Neuronal stem cell (in vitro differentiated cells): Measurements from ENCODE around the gene CRCP.

Experiments
- DNase-seq: peaks from one replicate; pipeline ENCODE4 v3.0.0-alpha.2; 2013; ENCODE audit warnings: low spot score
- H2AFZ ChIP-seq: one replicate; pipeline ENCODE4 v1.6.1; 2013; ENCODE audit warnings: mild to moderate bottlenecking, low read length, inconsistent platforms
- H2AK5ac ChIP-seq: 2 replicates; pipeline ENCODE4 v1.6.1; 2013; ENCODE audit warnings: low read depth, mild to moderate bottlenecking, inconsistent platforms, low read length, moderate library complexity, mixed read lengths
- H2BK120ac ChIP-seq: 2 replicates; pipeline ENCODE4 v1.6.1; 2013; ENCODE audit warnings: low read depth, mild to moderate bottlenecking, inconsistent platforms, low read length, moderate library complexity, mixed read lengths
- H2BK12ac ChIP-seq: one replicate; pipeline ENCODE4 v1.6.1; 2013; ENCODE audit warnings: low read length, inconsistent platforms
- H2BK15ac ChIP-seq: 2 replicates; pipeline ENCODE4 v1.6.1; 2013; ENCODE audit warnings: mild to moderate bottlenecking, low read length, inconsistent platforms, mixed read lengths
- H2BK5ac ChIP-seq: one replicate; pipeline ENCODE4 v1.6.1; 2013; ENCODE audit warnings: inconsistent platforms, mild to moderate bottlenecking, low read length, moderate library complexity
- H3K14ac ChIP-seq: one replicate; pipeline ENCODE4 v1.6.1; 2013; ENCODE audit warnings: low read length, inconsistent platforms
- H3K18ac ChIP-seq: 2 replicates; pipeline ENCODE4 v1.6.1; 2013; ENCODE audit warnings: low read length, inconsistent platforms
- H3K23ac ChIP-seq: 2 replicates; pipeline ENCODE4 v1.6.1; 2013; ENCODE audit warnings: low read depth, mild to moderate bottlenecking, mixed read lengths, low read length, inconsistent platforms; ENCODE audit not compliant: poor library complexity
- H3K27ac ChIP-seq: replicated peaks from 3 replicates; pipeline ENCODE4 v1.5.1; 2013; ENCODE audit warnings: low read length, inconsistent platforms
- H3K27me3 ChIP-seq, 3 experiments: 2 replicates each; pipeline ENCODE4 v1.6.1; 2013; ENCODE audit warnings: low read length in 3 of 3, mild to moderate bottlenecking in 2 of 3, inconsistent platforms in 1 of 3, low read depth in 1 of 3, mixed read lengths in 1 of 3, moderate library complexity in 1 of 3; ENCODE audit not compliant: control insufficient read depth in 3 of 3, insufficient read depth in 3 of 3
- H3K36me3 ChIP-seq, 2 donors: replicated peaks in 1 of 2; 2 replicates each; pipeline ENCODE4 v1.6.1; 2013; ENCODE audit warnings: low read length in 2 of 2; ENCODE audit not compliant: control insufficient read depth in 2 of 2, insufficient read depth in 2 of 2
- H3K4ac ChIP-seq: 2 replicates; pipeline ENCODE4 v1.6.1; 2013; ENCODE audit warnings: inconsistent platforms, mild to moderate bottlenecking, low read length, moderate library complexity
- H3K4me1 ChIP-seq, 2 donors: 1 replicate in 1 of 2; 2 replicates in 1 of 2; pipeline ENCODE4 v1.6.1; 2013; ENCODE audit warnings: low read length in 2 of 2, low read depth in 1 of 2; ENCODE audit not compliant: control insufficient read depth in 2 of 2, insufficient read depth in 1 of 2
- H3K4me2 ChIP-seq: one replicate; pipeline ENCODE4 v1.6.1; 2013; ENCODE audit warnings: mild to moderate bottlenecking, low read length, inconsistent platforms; ENCODE audit not compliant: insufficient read depth, poor library complexity, severe bottlenecking
- H3K4me3 ChIP-seq, 2 donors: 2 replicates each; pipeline ENCODE4 v1.5.1; 2013; ENCODE audit warnings: low read length in 2 of 2, mild to moderate bottlenecking in 2 of 2, inconsistent platforms in 1 of 2, moderate library complexity in 1 of 2
- H3K79me1 ChIP-seq: one replicate; pipeline ENCODE4 v1.6.1; 2013; ENCODE audit warnings: low read depth, mild to moderate bottlenecking, inconsistent platforms, low read length, moderate library complexity
- H3K9ac ChIP-seq: one replicate; pipeline ENCODE4 v1.6.1; 2013; ENCODE audit warnings: mild to moderate bottlenecking, low read depth, low read length, inconsistent platforms; ENCODE audit not compliant: poor library complexity
- H3K9me3 ChIP-seq, 2 donors: replicated peaks in 1 of 2; 2 replicates each; pipeline versions ENCODE3 to v1.6.1; 2013; ENCODE audit warnings: low read length in 2 of 2, mild to moderate bottlenecking in 2 of 2, inconsistent platforms in 1 of 2, low read depth in 1 of 2, mixed read lengths in 1 of 2, moderate library complexity in 1 of 2; ENCODE audit not compliant: control insufficient read depth in 2 of 2, insufficient read depth in 1 of 2
- H4K8ac ChIP-seq: one replicate; pipeline ENCODE4 v1.6.1; 2013; ENCODE audit warnings: low read depth, mild to moderate bottlenecking, inconsistent platforms, low read length, moderate library complexity
- H4K91ac ChIP-seq: one replicate; pipeline ENCODE4 v1.6.1; 2013; ENCODE audit warnings: low read length, low read depth, mild to moderate bottlenecking, inconsistent platforms; ENCODE audit not compliant: poor library complexity
- WGBS, 2 donors: extraction: QIAGEN DNeasy Blood & Tissue Kit; methylation state at CpG; one replicate each; pipeline ENCODE4 v1.1.7; 2013; ENCODE audit warnings: missing lambda C conversion rate in 2 of 2, mixed read lengths in 1 of 2; ENCODE audit not compliant: insufficient read length in 2 of 2, insufficient replicate concordance in 1 of 2; ENCODE audit errors: extremely low coverage in 2 of 2; 5-methylcytosine and 5-hydroxymethylcytosine counted together

Gene CRCP

GRCh38 chr7:66163186-66163610, 48.6 kb downstream of the CRCP start:
- H3K4me2 ChIP-seq = no peak overlapping the region
- no peak overlapping the region for H2BK120ac ChIP-seq
- H2AK5ac ChIP-seq = no peak overlapping the region
- H4K91ac ChIP-seq = no peak overlapping the region
- no peak overlapping the region for H3K18ac ChIP-seq
- DNase-seq = no peak
- no peak overlapping the region for H3K9ac ChIP-seq
- no peak overlapping the region for H3K4me3 ChIP-seq
- no peak overlapping the region for H2AFZ ChIP-seq
- no peaks in the 10 kb centered on the region for H3K27me3 ChIP-seq
- no peak overlapping the region for H2BK12ac ChIP-seq
- H3K27ac ChIP-seq = no peak overlapping the region
- WGBS, 2 donors = no CpG with 5 or more reads among the region's 1 CpG
- H2BK15ac ChIP-seq = no peak overlapping the region
- H3K23ac ChIP-seq = no peak overlapping the region
- H3K79me1 ChIP-seq = no peaks in the 10 kb centered on the region
- H3K36me3 ChIP-seq = peaks cover 3 to 5% of the 10 kb centered on the region in 2 donors
- H2BK5ac ChIP-seq = no peak overlapping the region
- H4K8ac ChIP-seq = no peak overlapping the region
- H3K4ac ChIP-seq = no peak overlapping the region
- H3K9me3 ChIP-seq = peaks cover 0 to 3% of the 10 kb centered on the region in 2 donors
- H3K4me1 ChIP-seq = no peaks in the 10 kb centered on the region
- H3K14ac ChIP-seq = no peak overlapping the region

DNA sequence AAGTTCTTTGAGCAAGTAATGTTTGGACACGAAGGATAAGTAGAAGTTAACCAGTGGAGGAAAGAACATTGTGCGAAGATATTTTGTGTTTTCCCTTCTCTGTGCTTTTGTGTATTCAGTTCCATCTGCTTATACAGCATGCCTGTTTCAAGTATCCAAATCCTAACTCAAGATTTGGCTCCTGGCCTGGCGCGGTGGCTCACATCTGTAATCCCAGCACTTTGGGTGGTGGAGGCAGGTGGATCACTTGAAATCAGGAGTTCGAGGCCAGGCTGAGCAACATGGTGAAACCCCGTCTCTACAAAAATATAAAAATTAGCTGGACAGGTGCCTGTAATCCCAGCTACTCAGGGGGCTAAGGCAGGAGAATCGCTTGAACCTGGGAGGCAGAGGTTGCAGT, 49.7 kb downstream of the CRCP start:
- no peaks in the 10 kb centered on the region for H3K4me1 ChIP-seq
- no peak overlapping the region for H4K91ac ChIP-seq
- no peak for DNase-seq
- H3K4me3 ChIP-seq = no peak overlapping the region
- H3K18ac ChIP-seq = no peak overlapping the region
- no peak overlapping the region for H2AFZ ChIP-seq
- no peak overlapping the region for H3K23ac ChIP-seq
- no peak overlapping the region for H3K4me2 ChIP-seq
- H3K27me3 ChIP-seq = no peaks in the 10 kb centered on the region
- no peak overlapping the region for H4K8ac ChIP-seq
- no peak overlapping the region for H3K4ac ChIP-seq
- no peaks in the 10 kb centered on the region for H3K36me3 ChIP-seq
- no peak overlapping the region for H3K14ac ChIP-seq
- no peak overlapping the region for H2BK12ac ChIP-seq
- H3K27ac ChIP-seq = no peak overlapping the region
- H3K79me1 ChIP-seq = no peaks in the 10 kb centered on the region
- H2BK5ac ChIP-seq = no peak overlapping the region
- no peak overlapping the region for H2AK5ac ChIP-seq
- H3K9me3 ChIP-seq = no peaks in the 10 kb centered on the region
- WGBS, 2 donors = no CpG with 5 or more reads among the region's 7 CpGs
- H3K9ac ChIP-seq = no peak overlapping the region
- no peak overlapping the region for H2BK15ac ChIP-seq
- H2BK120ac ChIP-seq = no peak overlapping the region

DNA sequence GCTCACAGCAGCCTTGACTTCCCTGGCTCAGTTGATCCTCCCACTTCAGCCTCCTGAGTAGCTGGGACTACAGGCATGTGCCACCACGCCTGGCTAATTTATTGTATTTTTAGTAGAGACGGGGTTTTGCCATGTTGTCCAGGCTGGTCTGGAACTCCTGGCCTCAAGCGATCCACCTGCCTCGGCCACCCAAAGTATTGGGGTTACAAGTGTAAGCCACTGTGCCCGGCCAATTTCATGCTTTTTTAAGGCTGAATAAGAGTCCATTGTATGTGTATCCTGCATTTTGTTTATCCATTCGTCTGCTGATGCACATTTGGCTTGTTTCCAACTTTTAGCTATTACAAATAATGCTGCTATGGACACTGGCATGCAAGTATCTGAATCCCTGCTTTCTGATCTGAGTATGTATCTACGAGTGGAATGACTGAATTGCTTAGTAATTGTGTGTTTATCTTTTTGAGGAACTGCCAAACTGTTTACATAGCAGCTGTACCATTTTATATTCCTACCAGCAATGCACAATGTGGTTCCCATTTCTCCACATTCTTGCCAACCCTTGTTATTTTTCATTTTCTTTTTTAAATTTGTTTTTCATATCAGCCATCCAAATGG, 53.2 kb downstream of the CRCP start:
- Histone ChIP-seq H4K8ac (no peak overlapping the region), H3K4me1 (no peaks in the 10 kb centered on the region), H2AK5ac (no peak overlapping the region), H2BK15ac (no peak overlapping the region), H2BK120ac (no peak overlapping the region), H3K18ac (no peak overlapping the region), H3K23ac (no peak overlapping the region), H3K79me1 (no peaks in the 10 kb centered on the region), H2BK12ac (no peak overlapping the region), H3K36me3 (no peaks in the 10 kb centered on the region), H3K27me3 (no peaks in the 10 kb centered on the region), H4K91ac (no peak overlapping the region), H3K4me2 (no peak overlapping the region), H3K4me3 (no peak overlapping the region), H2AFZ (no peak overlapping the region), H3K4ac (no peak overlapping the region), H2BK5ac (no peak overlapping the region), H3K9ac (no peak overlapping the region), H3K27ac (no peak overlapping the region), H3K14ac (no peak overlapping the region), H3K9me3 (no peaks in the 10 kb centered on the region)
- no peak for DNase-seq
- no CpG with 5 or more reads among the region's 7 CpGs for WGBS, 2 donors

- Histone ChIP-seq H2BK5ac (no peak overlapping the region), H3K36me3 (no peaks in the 10 kb centered on the region), H2AFZ (no peak overlapping the region), H3K4me3 (no peak overlapping the region), H2BK15ac (no peak overlapping the region), H3K27me3 (no peaks in the 10 kb centered on the region), H4K91ac (no peak overlapping the region), H2BK12ac (no peak overlapping the region), H3K27ac (no peak overlapping the region), H3K4me1 (no peaks in the 10 kb centered on the region), H3K79me1 (no peaks in the 10 kb centered on the region), H3K14ac (no peak overlapping the region), H3K23ac (no peak overlapping the region), H2BK120ac (no peak overlapping the region), H3K4me2 (no peak overlapping the region), H2AK5ac (no peak overlapping the region), H3K4ac (no peak overlapping the region), H3K9ac (no peak overlapping the region), H4K8ac (no peak overlapping the region), H3K9me3 (no peaks in the 10 kb centered on the region), H3K18ac (no peak overlapping the region)
- no peak for DNase-seq
- no CpG with 5 or more reads among the region's 2 CpGs for WGBS, 2 donors
Observed at GRCh38 chr7:66169616-66170015, 55.0 kb downstream of the CRCP start.
